ENCODE measurements around the gene SIRPB2. TPM values are rescaled to one million over a fixed set of nuclear protein-coding genes. Genes with fewer than 3 reads are reported as not detected.

Gene SIRPB2
- total RNA-seq, 1 donor from 2014 or later, result not detected

DNA sequence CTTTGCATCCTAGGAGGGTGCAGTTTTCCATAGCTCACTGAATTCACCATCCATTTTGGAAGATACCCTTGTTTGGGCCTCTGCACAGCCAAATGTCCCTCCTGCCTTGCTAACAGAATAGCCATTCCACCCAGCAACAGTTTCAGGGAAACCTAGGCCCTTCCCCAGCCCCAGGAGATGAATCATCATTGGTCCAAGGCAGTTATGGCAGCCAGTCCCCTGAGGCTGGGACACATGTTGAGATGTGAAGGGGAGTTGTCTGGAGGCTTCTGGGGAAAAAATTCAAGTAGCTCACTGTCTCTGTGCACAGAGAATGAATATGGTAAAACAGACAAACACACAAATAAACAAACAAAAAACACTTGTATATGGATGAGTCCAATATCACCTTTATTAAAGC, 17.4 kb upstream of the SIRPB2 start:
- TF ChIP-seq, protein P1, sequence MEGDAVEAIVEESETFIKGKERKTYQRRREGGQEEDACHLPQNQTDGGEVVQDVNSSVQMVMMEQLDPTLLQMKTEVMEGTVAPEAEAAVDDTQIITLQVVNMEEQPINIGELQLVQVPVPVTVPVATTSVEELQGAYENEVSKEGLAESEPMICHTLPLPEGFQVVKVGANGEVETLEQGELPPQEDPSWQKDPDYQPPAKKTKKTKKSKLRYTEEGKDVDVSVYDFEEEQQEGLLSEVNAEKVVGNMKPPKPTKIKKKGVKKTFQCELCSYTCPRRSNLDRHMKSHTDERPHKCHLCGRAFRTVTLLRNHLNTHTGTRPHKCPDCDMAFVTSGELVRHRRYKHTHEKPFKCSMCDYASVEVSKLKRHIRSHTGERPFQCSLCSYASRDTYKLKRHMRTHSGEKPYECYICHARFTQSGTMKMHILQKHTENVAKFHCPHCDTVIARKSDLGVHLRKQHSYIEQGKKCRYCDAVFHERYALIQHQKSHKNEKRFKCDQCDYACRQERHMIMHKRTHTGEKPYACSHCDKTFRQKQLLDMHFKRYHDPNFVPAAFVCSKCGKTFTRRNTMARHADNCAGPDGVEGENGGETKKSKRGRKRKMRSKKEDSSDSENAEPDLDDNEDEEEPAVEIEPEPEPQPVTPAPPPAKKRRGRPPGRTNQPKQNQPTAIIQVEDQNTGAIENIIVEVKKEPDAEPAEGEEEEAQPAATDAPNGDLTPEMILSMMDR (IDR thresholded peaks at IDR 0.05; ENCODE audit: unreplicated experiment), result no peak
- DNase-seq (ENCODE audit: low spot score in 2 of 2, unreplicated experiment in 2 of 2), result no peak
- no peaks in the 10 kb centered on the region for H3K36me3 Mint-ChIP-seq
- H3K27ac Mint-ChIP-seq, result no peak overlapping the region
- no peaks in the 10 kb centered on the region for H3K4me1 Mint-ChIP-seq
- peaks cover 72% of the 10 kb centered on the region for H3K27me3 Mint-ChIP-seq (ENCODE audit: low read depth)
- peaks cover under 1% of the 10 kb centered on the region for H3K9me3 Mint-ChIP-seq
- no peak overlapping the region for H3K4me3 Mint-ChIP-seq

DNA sequence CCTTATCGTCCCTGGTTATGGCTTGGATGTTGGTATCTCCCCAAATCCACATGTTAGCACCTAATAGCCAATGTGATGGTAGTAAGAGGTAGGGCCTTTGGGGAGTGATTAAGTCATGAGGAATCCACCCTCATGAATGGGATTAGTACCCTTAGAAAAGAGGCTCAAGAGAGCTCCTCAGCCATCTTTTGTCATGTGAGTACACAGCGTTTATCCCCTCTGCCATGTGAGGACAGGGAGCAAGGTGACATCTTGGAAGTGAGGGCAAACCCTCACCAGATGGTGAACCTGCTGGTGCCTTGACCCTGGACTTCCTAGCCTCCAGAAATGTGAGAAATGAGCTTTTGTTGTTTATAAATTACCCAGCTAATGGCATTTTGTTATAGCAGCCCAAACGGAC, 16.1 kb upstream of the SIRPB2 start:
- DNase-seq (ENCODE audit: low spot score in 2 of 2, unreplicated experiment in 2 of 2), result no peak
- TF ChIP-seq, protein P1 (IDR thresholded peaks at IDR 0.05; ENCODE audit: unreplicated experiment), result no peak
- H3K9me3 Mint-ChIP-seq, result peaks cover 11% of the 10 kb centered on the region
- peaks cover 68% of the 10 kb centered on the region for H3K27me3 Mint-ChIP-seq (ENCODE audit: low read depth)
- H3K27ac Mint-ChIP-seq, result no peak overlapping the region
- no peaks in the 10 kb centered on the region for H3K36me3 Mint-ChIP-seq
- no peak overlapping the region for H3K4me3 Mint-ChIP-seq
- no peaks in the 10 kb centered on the region for H3K4me1 Mint-ChIP-seq

DNA sequence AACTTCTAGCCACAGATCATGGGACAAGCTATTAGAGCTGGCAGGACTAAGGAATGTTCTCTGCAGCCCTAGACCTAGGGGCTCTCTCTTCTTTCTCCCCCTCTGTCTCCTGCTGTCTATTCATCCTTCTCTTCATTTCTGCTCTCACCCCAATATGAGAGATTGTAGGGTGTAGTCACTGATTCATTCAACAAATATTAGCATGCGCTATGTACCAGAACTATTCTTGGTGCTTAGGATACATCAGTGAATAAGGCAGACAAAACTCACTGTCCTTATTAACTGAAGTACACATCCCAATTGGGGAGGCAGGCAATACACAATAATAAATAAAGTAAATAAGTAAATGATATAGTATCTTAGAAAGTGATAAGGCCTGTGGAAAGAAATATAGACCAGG, 14.7 kb upstream of the SIRPB2 start:
- DNase-seq (ENCODE audit: low spot score in 2 of 2, unreplicated experiment in 2 of 2), result no peak
- H3K4me1 Mint-ChIP-seq, result no peaks in the 10 kb centered on the region
- H3K27ac Mint-ChIP-seq, result no peak overlapping the region
- no peaks in the 10 kb centered on the region for H3K36me3 Mint-ChIP-seq
- TF ChIP-seq, protein P1 (IDR thresholded peaks at IDR 0.05; ENCODE audit: unreplicated experiment), result no peak
- no peak overlapping the region for H3K4me3 Mint-ChIP-seq
- peaks cover 20% of the 10 kb centered on the region for H3K9me3 Mint-ChIP-seq
- peaks cover 54% of the 10 kb centered on the region for H3K27me3 Mint-ChIP-seq (ENCODE audit: low read depth)

DNA sequence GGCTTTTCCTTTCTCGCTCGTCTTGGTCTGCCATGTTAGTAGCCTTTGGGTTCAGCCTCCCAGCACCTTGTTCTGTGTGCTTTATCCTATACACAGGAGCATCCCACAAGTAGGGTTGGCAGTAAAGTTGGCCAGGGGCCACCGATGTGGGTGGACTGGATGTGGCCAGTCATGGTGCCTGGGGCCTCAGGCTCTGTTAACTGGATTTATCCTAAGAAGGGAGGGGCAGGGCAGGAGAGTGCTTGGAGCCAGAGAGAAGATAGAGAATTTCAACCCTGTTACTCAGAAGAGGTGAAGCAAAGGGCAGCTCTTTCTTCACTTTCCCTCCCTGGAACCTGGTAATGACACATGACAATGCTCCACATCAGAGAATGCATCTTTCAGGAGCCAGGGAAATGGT, 14.1 kb upstream of the SIRPB2 start:
- no peak overlapping the region for H3K27ac Mint-ChIP-seq

DNA sequence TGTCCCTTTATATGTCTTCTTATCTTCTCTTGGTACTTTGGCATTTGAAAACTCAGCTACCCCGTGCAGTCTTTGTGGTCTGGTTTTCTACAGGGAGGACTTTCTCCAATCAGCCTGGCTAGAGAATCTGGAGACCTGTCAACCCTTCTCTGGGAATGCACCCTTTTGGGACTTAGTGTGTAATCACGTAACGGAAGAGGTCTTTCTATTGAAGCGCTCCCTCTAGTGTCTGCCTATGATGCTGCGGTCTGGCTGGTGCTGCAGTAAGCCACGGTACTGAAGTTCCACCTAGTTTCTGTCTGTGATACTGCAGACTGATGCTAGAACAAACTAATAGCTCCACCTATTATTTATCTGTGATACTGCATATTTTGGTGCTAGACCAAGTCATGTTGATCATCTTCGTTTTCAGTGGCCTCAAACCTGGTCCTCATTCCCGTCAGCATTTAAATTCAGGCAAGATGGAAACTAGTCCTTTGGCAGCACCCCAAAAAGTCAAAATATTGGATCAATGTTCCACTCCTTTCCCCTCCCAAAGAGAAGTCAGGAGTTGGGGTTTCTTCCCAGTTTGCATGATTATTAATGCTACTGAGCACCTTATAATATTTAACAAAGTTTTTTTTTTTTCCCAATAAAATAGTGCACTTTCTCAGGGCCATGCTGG, 12.5 kb upstream of the SIRPB2 start:
- DNase-seq (ENCODE audit: low spot score in 2 of 2, unreplicated experiment in 2 of 2), result peak in 1 of 2 experiments; percentile 53
- peaks cover 33% of the 10 kb centered on the region for H3K9me3 Mint-ChIP-seq
- no peaks in the 10 kb centered on the region for H3K36me3 Mint-ChIP-seq
- TF ChIP-seq, protein P1 (IDR thresholded peaks at IDR 0.05; ENCODE audit: unreplicated experiment), result peak; percentile 33
- H3K27ac Mint-ChIP-seq, result no peak overlapping the region
- H3K4me1 Mint-ChIP-seq, result peaks cover 4% of the 10 kb centered on the region
- H3K27me3 Mint-ChIP-seq (ENCODE audit: low read depth), result peaks cover 40% of the 10 kb centered on the region
- H3K4me3 Mint-ChIP-seq, result no peak overlapping the region

More for the DNA sequence above, 14.1 kb upstream of the SIRPB2 start:
- TF ChIP-seq, protein P1 (IDR thresholded peaks at IDR 0.05; ENCODE audit: unreplicated experiment), result no peak
- Mint-ChIP-seq H3K36me3 (no peaks in the 10 kb centered on the region), H3K9me3 (peaks cover 22% of the 10 kb centered on the region), H3K27me3 (ENCODE audit: low read depth) (peaks cover 51% of the 10 kb centered on the region), H3K4me3 (no peak overlapping the region), H3K4me1 (peaks cover 3% of the 10 kb centered on the region)
- DNase-seq (ENCODE audit: low spot score in 2 of 2, unreplicated experiment in 2 of 2), result no peak
